Fibroblast of lung (primary cell): ENCODE measurements around the gene RNLS.

Source experiments
- EZH2 ChIP-seq: IDR thresholded peaks from 2 replicates; pipeline ENCODE4 v1.5.1; 2012; ENCODE audit warnings: low read length, control low read depth, mild to moderate bottlenecking; ENCODE audit errors: missing control alignments
- TF ChIP-seq, protein P1 (sequence below), 2 donors: IDR thresholded peaks in 1 of 2; conservative IDR thresholded peaks in 1 of 2; 1 replicate in 1 of 2; 2 replicates in 1 of 2; pipeline ENCODE4 v1.5.1; 2011 to 2012; ENCODE audit warnings: low read length in 2 of 2, control low read depth in 1 of 2, inconsistent platforms in 1 of 2, low read depth in 1 of 2, mild to moderate bottlenecking in 1 of 2

DNA sequence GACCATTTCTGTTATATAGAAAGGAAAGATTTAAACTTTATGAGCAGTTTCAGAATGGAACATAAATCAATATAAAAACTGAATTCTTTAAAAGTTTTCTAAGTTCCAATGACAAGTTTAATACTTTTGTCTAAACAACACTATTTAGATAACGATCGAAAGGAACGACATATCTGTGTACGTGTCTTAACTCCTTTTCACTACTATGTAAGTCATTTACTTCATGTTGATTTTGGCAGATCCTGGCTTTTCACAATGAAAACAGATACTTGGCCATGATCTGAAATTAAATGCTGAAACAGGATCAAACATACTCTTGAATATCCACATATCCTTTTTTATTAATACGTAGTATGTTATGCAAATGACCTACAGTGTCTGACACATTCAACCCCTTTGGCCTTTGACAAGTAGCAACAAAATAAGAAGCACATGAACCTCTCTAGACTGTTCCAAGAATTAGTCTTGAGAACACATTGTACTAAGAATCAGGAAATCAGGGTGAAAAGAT is 41.9 kb downstream of the RNLS start:
- TF ChIP-seq, protein P1, sequence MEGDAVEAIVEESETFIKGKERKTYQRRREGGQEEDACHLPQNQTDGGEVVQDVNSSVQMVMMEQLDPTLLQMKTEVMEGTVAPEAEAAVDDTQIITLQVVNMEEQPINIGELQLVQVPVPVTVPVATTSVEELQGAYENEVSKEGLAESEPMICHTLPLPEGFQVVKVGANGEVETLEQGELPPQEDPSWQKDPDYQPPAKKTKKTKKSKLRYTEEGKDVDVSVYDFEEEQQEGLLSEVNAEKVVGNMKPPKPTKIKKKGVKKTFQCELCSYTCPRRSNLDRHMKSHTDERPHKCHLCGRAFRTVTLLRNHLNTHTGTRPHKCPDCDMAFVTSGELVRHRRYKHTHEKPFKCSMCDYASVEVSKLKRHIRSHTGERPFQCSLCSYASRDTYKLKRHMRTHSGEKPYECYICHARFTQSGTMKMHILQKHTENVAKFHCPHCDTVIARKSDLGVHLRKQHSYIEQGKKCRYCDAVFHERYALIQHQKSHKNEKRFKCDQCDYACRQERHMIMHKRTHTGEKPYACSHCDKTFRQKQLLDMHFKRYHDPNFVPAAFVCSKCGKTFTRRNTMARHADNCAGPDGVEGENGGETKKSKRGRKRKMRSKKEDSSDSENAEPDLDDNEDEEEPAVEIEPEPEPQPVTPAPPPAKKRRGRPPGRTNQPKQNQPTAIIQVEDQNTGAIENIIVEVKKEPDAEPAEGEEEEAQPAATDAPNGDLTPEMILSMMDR (conservative IDR thresholded peaks at IDR 0.05 in 1 of 2, IDR thresholded peaks at IDR 0.05 in 1 of 2; ENCODE audit: low read depth in 1 of 2, low read length in 2 of 2): no peak
- TF ChIP-seq EZH2: no peak
